ENCODE measurements around the gene LRIT2.

DNA sequence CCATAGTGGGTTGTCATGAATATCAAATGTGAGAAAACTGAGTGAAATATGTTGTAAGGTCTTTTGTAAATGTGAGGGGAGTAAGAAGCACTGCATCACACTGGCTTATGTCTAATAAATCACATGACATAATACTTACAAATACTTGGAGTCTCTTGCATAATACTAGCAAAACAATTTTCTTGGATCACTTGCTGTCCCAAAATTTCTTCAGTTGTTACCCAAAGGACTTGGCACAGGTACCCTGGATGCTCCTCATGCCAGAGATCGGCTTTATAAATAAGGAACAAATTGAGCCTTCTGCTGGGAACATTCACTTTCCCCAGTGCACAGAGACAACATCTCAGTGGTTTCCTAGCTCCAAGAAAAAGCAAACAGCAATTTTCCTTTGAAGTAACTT is 5.0 kb upstream of the LRIT2 start:
- TF ChIP-seq ZNF626 (tag by site-specific recombination; IDR thresholded peaks at IDR 0.05) (no peak), ZNF830 (tag by site-specific recombination; IDR thresholded peaks at IDR 0.05; ENCODE audit: low read depth) (no peak), BCL11A (tag by site-specific recombination; IDR thresholded peaks at IDR 0.05; ENCODE audit: low read depth) (no peak), ZNF404 (tag by site-specific recombination; IDR thresholded peaks at IDR 0.05) (no peak), ZBTB7A (tag by site-specific recombination; IDR thresholded peaks at IDR 0.05; ENCODE audit: low read depth) (no peak), ZNF530 (tag by site-specific recombination; IDR thresholded peaks at IDR 0.05; ENCODE audit: low read depth) (no peak), ZNF132 (tag by site-specific recombination; IDR thresholded peaks at IDR 0.05; ENCODE audit: borderline replicate concordance) (no peak), ZNF426 (tag by site-specific recombination; IDR thresholded peaks at IDR 0.05) (no peak), ZNF362 (tag by site-specific recombination; IDR thresholded peaks at IDR 0.05) (no peak)
- TF ChIP-seq, protein P1, sequence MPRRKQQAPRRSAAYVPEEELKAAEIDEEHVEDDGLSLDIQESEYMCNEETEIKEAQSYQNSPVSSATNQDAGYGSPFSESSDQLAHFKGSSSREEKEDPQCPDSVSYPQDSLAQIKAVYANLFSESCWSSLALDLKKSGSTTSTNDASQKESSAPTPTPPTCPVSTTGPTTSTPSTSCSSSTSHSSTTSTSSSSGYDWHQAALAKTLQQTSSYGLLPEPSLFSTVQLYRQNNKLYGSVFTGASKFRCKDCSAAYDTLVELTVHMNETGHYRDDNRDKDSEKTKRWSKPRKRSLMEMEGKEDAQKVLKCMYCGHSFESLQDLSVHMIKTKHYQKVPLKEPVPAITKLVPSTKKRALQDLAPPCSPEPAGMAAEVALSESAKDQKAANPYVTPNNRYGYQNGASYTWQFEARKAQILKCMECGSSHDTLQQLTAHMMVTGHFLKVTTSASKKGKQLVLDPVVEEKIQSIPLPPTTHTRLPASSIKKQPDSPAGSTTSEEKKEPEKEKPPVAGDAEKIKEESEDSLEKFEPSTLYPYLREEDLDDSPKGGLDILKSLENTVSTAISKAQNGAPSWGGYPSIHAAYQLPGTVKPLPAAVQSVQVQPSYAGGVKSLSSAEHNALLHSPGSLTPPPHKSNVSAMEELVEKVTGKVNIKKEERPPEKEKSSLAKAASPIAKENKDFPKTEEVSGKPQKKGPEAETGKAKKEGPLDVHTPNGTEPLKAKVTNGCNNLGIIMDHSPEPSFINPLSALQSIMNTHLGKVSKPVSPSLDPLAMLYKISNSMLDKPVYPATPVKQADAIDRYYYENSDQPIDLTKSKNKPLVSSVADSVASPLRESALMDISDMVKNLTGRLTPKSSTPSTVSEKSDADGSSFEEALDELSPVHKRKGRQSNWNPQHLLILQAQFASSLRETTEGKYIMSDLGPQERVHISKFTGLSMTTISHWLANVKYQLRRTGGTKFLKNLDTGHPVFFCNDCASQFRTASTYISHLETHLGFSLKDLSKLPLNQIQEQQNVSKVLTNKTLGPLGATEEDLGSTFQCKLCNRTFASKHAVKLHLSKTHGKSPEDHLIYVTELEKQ (tag by site-specific recombination; IDR thresholded peaks at IDR 0.05; ENCODE audit: borderline replicate concordance) = no peak
- TF ChIP-seq, protein P2, sequence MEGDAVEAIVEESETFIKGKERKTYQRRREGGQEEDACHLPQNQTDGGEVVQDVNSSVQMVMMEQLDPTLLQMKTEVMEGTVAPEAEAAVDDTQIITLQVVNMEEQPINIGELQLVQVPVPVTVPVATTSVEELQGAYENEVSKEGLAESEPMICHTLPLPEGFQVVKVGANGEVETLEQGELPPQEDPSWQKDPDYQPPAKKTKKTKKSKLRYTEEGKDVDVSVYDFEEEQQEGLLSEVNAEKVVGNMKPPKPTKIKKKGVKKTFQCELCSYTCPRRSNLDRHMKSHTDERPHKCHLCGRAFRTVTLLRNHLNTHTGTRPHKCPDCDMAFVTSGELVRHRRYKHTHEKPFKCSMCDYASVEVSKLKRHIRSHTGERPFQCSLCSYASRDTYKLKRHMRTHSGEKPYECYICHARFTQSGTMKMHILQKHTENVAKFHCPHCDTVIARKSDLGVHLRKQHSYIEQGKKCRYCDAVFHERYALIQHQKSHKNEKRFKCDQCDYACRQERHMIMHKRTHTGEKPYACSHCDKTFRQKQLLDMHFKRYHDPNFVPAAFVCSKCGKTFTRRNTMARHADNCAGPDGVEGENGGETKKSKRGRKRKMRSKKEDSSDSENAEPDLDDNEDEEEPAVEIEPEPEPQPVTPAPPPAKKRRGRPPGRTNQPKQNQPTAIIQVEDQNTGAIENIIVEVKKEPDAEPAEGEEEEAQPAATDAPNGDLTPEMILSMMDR (tag by site-specific recombination; IDR thresholded peaks at IDR 0.05) = no peak
